A549 (cell line): ENCODE results near the gene CAMK4. TPM values are rescaled to one million over a fixed set of nuclear protein-coding genes. Genes with fewer than 3 reads are reported as not detected.
"Not testable (repeated sequence)": the region's sequence is repeated elsewhere in the genome, so short reads cannot be mapped to it uniquely, and the experiment has no call there.

Experiments
- ATAC-seq, 2 experiments: fragments of 200-7000 bp in 1 of 2; fragments of >200 bp in 1 of 2; cut with Nextera tagmentation in 1 of 2; cut with Tn5 transposase in 1 of 2; 3 replicates each; pipeline versions ENCODE4 v1.8.0 to v1.9.1; 2018 to 2020; ENCODE audit warnings: mild to moderate bottlenecking in 1 of 2, moderate library complexity in 1 of 2
- CTCF ChIA-PET: fragments of 300-600 bp; sonication (Branson Sonifier 250); formaldehyde crosslinking; extraction: SDS; loops from one replicate; lab custom pipeline; 2021; ENCODE audit warnings: antibody characterized with exemption, inconsistent platforms; lab: Yijun Ruan, JAX
- POLR2A ChIA-PET: fragments of 350-600 bp; formaldehyde crosslinking; extraction: SDS; loops from one replicate; lab custom pipeline; 2021; ENCODE audit warnings: antibody characterized with exemption, inconsistent platforms; lab: Yijun Ruan, JAX
- DNase-seq, 2 experiments: peaks; one replicate each; pipeline versions ENCODE4 v3.0.0 to v3.0.0-alpha.2; 2011 to 2016; ENCODE audit warnings: low read depth in 1 of 2, low spot score in 1 of 2
- FAIRE-seq: peaks from 2 replicates; lab custom pipeline; 2011; peaks lifted over from hg19 to GRCh38; lab: Jason Lieb, UNC
- H3K27ac ChIP-seq, 2 experiments: fragments of >200 bp; sonication (Bioruptor Twin); formaldehyde crosslinking; 3 replicates each; pipeline ENCODE4 v1.5.1; 2016 to 2017
- H3K4me1 ChIP-seq: fragments of >200 bp; sonication (Bioruptor Twin); formaldehyde crosslinking; 3 replicates; pipeline ENCODE4 v1.6.1; 2016
- H3K4me2 ChIP-seq: fragments of >200 bp; sonication (Bioruptor Twin); formaldehyde crosslinking; 3 replicates; pipeline ENCODE4 v1.6.1; 2016
- H3K4me3 ChIP-seq: fragments of >200 bp; sonication (Bioruptor Twin); formaldehyde crosslinking; 3 replicates; pipeline ENCODE4 v1.5.1; 2016
- H3K9me3 ChIP-seq: fragments of >200 bp; sonication (Bioruptor Twin); formaldehyde crosslinking; 3 replicates; pipeline ENCODE4 v1.6.1; 2016
- EHMT2 ChIP-seq: fragments of 200-600 bp; sonication (generic); IDR thresholded peaks from 2 replicates; pipeline ENCODE4 v1.6.1; 2016; ENCODE audit warnings: antibody characterized with exemption, low read depth, mild to moderate bottlenecking, moderate library complexity
- FOSB ChIP-seq: fragments of 250-450 bp; sonication (Bioruptor Pico); IDR thresholded peaks from 2 replicates; pipeline ENCODE4 v1.5.0; 2020; ENCODE audit warnings: mild to moderate bottlenecking, moderate library complexity
- FOSL2 ChIP-seq, 2 experiments: fragments of 450-650 bp in 1 of 2; fragments of >200 bp in 1 of 2; sonication (Bioruptor Twin) in 1 of 2; formaldehyde crosslinking; IDR thresholded peaks; 2 replicates each; pipeline versions ENCODE4 v1.5.0 to v1.6.1; 2016 to 2020; ENCODE audit warnings: mild to moderate bottlenecking in 1 of 2, moderate library complexity in 1 of 2
- FOXS1 ChIP-seq: fragments of 250-450 bp; sonication (Bioruptor Pico); IDR thresholded peaks from 2 replicates; pipeline ENCODE4 v1.5.0; 2020; ENCODE audit warnings: mild to moderate bottlenecking, moderate library complexity
- JUNB ChIP-seq: fragments of >200 bp; sonication (Bioruptor Twin); formaldehyde crosslinking; IDR thresholded peaks from 2 replicates; pipeline ENCODE4 v1.6.1; 2016
- KDM1A ChIP-seq: fragments of 200-600 bp; sonication (generic); IDR thresholded peaks from 2 replicates; pipeline ENCODE4 v1.6.1; 2016; ENCODE audit warnings: low read depth, mild to moderate bottlenecking
- KDM5A ChIP-seq: fragments of 200-600 bp; sonication (generic); IDR thresholded peaks from 2 replicates; pipeline ENCODE4 v1.6.1; 2016; ENCODE audit warnings: antibody characterized with exemption, mild to moderate bottlenecking
- MAZ ChIP-seq: fragments of 150-350 bp; IDR thresholded peaks from 2 replicates; pipeline ENCODE4 v1.6.1; 2014; ENCODE audit warnings: antibody characterized with exemption, low read depth, low read length, borderline replicate concordance
- PHF8 ChIP-seq: fragments of 200-600 bp; sonication (generic); IDR thresholded peaks from 2 replicates; pipeline ENCODE4 v1.6.1; 2016; ENCODE audit warnings: low read depth, mild to moderate bottlenecking, antibody characterized with exemption, moderate library complexity, borderline replicate concordance
- POLR2AphosphoS2 ChIP-seq: conservative IDR thresholded peaks from 2 replicates; pipeline ENCODE4 v1.6.1; 2012; ENCODE audit warnings: low read length, improper control_type of control experiment, inconsistent platforms
- RFX5 ChIP-seq: fragments of 450-650 bp; IDR thresholded peaks from 2 replicates; pipeline ENCODE4 v1.7.1; 2014; ENCODE audit warnings: antibody characterized with exemption, mild to moderate bottlenecking, moderate library complexity
- ZC3H11A ChIP-seq: fragments of 450-650 bp; IDR thresholded peaks from 2 replicates; pipeline ENCODE4 v1.6.1; 2014; ENCODE audit warnings: antibody characterized with exemption, mild to moderate bottlenecking
- ZFP36 ChIP-seq: fragments of 450-650 bp; IDR thresholded peaks from 2 replicates; pipeline ENCODE4 v1.6.1; 2014; ENCODE audit warnings: borderline replicate concordance; ENCODE audit not compliant: partially characterized antibody
- WGBS: methylation state at CpG from one replicate; pipeline ENCODE4 v1.1.6; 2017; ENCODE audit errors: missing lambda C conversion rate; 5-methylcytosine and 5-hydroxymethylcytosine counted together
- polyA plus RNA-seq, 4 experiments: library from polyadenylated mRNA; depleted of rRNA in 3 of 4; stranded (reverse); fragments of >200 nt; fragmentation: RNase III in 1 of 4; extraction: RNeasy Plus Mini Kit Qiagen cat#74134 plus additional on column Dnase treatment in 1 of 4; gene quantifications; 2 replicates in 3 of 4; 3 replicates in 1 of 4; pipeline ENCODE4 v1.2.3, GENCODE V29; 2011 to 2017
- TF ChIP-seq, protein P1 (sequence below): IDR thresholded peaks from 2 replicates; pipeline ENCODE4 v1.6.1; 2012; ENCODE audit warnings: low read depth, borderline replicate concordance
- TF ChIP-seq, protein P2 (sequence below): fragments of 150-350 bp; IDR thresholded peaks from 2 replicates; pipeline ENCODE4 v1.6.1; 2014; ENCODE audit warnings: low read depth, mild to moderate bottlenecking, low read length
- TF ChIP-seq, protein P3 (sequence below): fragments of >200 bp; sonication (Bioruptor Twin); formaldehyde crosslinking; IDR thresholded peaks from 3 replicates; pipeline ENCODE4 v1.6.1; 2016
- TF ChIP-seq, protein P4 (sequence below): IDR thresholded peaks from 2 replicates; pipeline ENCODE4 v1.6.1; 2012
- TF ChIP-seq, protein P5 (sequence below): fragments of >200 bp; sonication (Bioruptor Twin); formaldehyde crosslinking; IDR thresholded peaks from 3 replicates; pipeline ENCODE4 v1.5.1; 2016
- TF ChIP-seq, protein P6 (sequence below): fragments of 200-600 bp; sonication (generic); IDR thresholded peaks from 2 replicates; pipeline ENCODE4 v1.6.1; 2016; ENCODE audit warnings: antibody characterized with exemption, mild to moderate bottlenecking, moderate library complexity

The CAMK4 gene
- polyA plus RNA-seq, 2 of the 4 experiments (the other 2 are of a cell fraction): not detected

DNA sequence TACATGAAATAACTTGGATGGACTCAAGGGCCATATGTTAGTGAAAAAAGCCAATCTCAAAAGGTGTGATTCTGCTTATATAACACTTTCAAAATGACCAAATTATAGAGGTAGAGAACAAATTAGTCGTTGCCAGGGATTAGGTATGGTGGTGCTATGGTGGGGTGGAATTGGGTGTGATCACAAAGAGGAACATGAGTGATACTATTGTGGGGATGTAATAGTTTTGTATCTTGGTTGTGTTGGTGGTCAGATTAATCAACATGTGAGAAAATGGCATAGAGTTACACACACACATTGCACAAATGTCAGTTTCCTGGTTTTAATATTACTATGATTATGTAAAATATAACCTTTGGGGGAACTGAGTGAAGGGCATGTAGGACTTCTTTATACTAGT, 31.9 kb downstream of the CAMK4 start:
- CTCF ChIA-PET: no interaction called here

DNA sequence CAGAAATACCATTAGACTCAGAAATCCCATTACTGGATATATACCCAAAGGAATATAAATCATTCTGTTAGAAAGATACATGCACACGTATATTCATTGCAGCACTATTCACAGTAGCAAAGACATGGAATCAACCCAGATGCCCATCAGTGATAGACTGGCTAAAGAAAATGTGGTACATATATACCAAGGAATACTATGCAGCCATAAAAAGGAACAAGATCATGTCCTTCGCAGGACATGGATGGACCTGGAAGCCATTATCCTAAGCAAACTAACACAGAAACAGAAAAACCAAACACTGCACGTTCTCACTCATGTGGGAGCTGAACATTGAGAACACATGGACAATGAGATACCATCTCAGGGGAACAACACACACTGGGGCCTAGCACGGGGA, 33.4 kb downstream of the CAMK4 start:
- DNase-seq, H3K9me3 ChIP-seq, H3K4me3 ChIP-seq, POLR2A ChIA-PET, H3K4me2 ChIP-seq, H3K27ac ChIP-seq, H3K4me1 ChIP-seq, ATAC-seq, FAIRE-seq, CTCF ChIA-PET: not testable (repeated sequence)
- WGBS: 0% methylated on average over 4 of the region's 4 CpGs

More for the DNA sequence above, 31.9 kb downstream of the CAMK4 start:
- ATAC-seq (no peak), DNase-seq (no peak), FAIRE-seq (no peak)
- Histone ChIP-seq H3K27ac (no peak overlapping the region), H3K4me3 (no peak overlapping the region), H3K4me2 (no peak overlapping the region), H3K9me3 (no peaks in the 10 kb centered on the region), H3K4me1 (no peaks in the 10 kb centered on the region)
- TF ChIP-seq FOSL2 (IDR thresholded peaks at IDR 0.05) (no peak), FOSL2 (CRISPR knock-in tag; IDR thresholded peaks at IDR 0.05) (no peak), ZC3H11A (no peak), KDM5A (no peak), POLR2AphosphoS2 (no peak), FOXS1 (no peak), FOSB (no peak), ZFP36 (no peak), EHMT2 (no peak), JUNB (no peak), KDM1A (no peak), PHF8 (no peak), MAZ (no peak), RFX5 (no peak)
- TF ChIP-seq, protein P1, sequence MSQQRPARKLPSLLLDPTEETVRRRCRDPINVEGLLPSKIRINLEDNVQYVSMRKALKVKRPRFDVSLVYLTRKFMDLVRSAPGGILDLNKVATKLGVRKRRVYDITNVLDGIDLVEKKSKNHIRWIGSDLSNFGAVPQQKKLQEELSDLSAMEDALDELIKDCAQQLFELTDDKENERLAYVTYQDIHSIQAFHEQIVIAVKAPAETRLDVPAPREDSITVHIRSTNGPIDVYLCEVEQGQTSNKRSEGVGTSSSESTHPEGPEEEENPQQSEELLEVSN: no peak
- TF ChIP-seq, protein P2, sequence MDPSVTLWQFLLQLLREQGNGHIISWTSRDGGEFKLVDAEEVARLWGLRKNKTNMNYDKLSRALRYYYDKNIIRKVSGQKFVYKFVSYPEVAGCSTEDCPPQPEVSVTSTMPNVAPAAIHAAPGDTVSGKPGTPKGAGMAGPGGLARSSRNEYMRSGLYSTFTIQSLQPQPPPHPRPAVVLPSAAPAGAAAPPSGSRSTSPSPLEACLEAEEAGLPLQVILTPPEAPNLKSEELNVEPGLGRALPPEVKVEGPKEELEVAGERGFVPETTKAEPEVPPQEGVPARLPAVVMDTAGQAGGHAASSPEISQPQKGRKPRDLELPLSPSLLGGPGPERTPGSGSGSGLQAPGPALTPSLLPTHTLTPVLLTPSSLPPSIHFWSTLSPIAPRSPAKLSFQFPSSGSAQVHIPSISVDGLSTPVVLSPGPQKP: no peak
- TF ChIP-seq, protein P3, sequence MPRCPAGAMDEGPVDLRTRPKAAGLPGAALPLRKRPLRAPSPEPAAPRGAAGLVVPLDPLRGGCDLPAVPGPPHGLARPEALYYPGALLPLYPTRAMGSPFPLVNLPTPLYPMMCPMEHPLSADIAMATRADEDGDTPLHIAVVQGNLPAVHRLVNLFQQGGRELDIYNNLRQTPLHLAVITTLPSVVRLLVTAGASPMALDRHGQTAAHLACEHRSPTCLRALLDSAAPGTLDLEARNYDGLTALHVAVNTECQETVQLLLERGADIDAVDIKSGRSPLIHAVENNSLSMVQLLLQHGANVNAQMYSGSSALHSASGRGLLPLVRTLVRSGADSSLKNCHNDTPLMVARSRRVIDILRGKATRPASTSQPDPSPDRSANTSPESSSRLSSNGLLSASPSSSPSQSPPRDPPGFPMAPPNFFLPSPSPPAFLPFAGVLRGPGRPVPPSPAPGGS: no peak
- TF ChIP-seq, protein P4, sequence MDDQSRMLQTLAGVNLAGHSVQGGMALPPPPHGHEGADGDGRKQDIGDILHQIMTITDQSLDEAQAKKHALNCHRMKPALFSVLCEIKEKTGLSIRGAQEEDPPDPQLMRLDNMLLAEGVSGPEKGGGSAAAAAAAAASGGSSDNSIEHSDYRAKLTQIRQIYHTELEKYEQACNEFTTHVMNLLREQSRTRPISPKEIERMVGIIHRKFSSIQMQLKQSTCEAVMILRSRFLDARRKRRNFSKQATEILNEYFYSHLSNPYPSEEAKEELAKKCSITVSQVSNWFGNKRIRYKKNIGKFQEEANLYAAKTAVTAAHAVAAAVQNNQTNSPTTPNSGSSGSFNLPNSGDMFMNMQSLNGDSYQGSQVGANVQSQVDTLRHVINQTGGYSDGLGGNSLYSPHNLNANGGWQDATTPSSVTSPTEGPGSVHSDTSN: no peak
- TF ChIP-seq, protein P5, sequence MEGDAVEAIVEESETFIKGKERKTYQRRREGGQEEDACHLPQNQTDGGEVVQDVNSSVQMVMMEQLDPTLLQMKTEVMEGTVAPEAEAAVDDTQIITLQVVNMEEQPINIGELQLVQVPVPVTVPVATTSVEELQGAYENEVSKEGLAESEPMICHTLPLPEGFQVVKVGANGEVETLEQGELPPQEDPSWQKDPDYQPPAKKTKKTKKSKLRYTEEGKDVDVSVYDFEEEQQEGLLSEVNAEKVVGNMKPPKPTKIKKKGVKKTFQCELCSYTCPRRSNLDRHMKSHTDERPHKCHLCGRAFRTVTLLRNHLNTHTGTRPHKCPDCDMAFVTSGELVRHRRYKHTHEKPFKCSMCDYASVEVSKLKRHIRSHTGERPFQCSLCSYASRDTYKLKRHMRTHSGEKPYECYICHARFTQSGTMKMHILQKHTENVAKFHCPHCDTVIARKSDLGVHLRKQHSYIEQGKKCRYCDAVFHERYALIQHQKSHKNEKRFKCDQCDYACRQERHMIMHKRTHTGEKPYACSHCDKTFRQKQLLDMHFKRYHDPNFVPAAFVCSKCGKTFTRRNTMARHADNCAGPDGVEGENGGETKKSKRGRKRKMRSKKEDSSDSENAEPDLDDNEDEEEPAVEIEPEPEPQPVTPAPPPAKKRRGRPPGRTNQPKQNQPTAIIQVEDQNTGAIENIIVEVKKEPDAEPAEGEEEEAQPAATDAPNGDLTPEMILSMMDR: no peak
- TF ChIP-seq, protein P6, sequence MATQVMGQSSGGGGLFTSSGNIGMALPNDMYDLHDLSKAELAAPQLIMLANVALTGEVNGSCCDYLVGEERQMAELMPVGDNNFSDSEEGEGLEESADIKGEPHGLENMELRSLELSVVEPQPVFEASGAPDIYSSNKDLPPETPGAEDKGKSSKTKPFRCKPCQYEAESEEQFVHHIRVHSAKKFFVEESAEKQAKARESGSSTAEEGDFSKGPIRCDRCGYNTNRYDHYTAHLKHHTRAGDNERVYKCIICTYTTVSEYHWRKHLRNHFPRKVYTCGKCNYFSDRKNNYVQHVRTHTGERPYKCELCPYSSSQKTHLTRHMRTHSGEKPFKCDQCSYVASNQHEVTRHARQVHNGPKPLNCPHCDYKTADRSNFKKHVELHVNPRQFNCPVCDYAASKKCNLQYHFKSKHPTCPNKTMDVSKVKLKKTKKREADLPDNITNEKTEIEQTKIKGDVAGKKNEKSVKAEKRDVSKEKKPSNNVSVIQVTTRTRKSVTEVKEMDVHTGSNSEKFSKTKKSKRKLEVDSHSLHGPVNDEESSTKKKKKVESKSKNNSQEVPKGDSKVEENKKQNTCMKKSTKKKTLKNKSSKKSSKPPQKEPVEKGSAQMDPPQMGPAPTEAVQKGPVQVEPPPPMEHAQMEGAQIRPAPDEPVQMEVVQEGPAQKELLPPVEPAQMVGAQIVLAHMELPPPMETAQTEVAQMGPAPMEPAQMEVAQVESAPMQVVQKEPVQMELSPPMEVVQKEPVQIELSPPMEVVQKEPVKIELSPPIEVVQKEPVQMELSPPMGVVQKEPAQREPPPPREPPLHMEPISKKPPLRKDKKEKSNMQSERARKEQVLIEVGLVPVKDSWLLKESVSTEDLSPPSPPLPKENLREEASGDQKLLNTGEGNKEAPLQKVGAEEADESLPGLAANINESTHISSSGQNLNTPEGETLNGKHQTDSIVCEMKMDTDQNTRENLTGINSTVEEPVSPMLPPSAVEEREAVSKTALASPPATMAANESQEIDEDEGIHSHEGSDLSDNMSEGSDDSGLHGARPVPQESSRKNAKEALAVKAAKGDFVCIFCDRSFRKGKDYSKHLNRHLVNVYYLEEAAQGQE: no peak
- POLR2A ChIA-PET: no interaction called here
- WGBS: 0% methylated on average over 1 of the region's 1 CpG
